HG03460 (cell line): ENCODE results near the gene MSANTD1.
A peak's percentile ranks its signal among the peaks of the same experiment; 100 is the strongest.
"Not testable (repeated sequence)": the region's sequence is repeated elsewhere in the genome, so short reads cannot be mapped to it uniquely, and the experiment has no call there.

ENCODE experiments used
- ATAC-seq: cut with Tn5 transposase; IDR thresholded peaks from one replicate; pipeline ENCODE4 v1.9.1; 2021; ENCODE audit not compliant: unreplicated experiment

Gene MSANTD1

GRCh38 chr4:3287972-3288570 is 39.1 kb downstream of the MSANTD1 start:
- no peak for ATAC-seq

GRCh38 chr4:3288571-3289094 is 39.7 kb downstream of the MSANTD1 start:
- no peak for ATAC-seq

- ATAC-seq: no peak
Measured at GRCh38 chr4:3290476-3290875, 41.5 kb downstream of the MSANTD1 start.

DNA sequence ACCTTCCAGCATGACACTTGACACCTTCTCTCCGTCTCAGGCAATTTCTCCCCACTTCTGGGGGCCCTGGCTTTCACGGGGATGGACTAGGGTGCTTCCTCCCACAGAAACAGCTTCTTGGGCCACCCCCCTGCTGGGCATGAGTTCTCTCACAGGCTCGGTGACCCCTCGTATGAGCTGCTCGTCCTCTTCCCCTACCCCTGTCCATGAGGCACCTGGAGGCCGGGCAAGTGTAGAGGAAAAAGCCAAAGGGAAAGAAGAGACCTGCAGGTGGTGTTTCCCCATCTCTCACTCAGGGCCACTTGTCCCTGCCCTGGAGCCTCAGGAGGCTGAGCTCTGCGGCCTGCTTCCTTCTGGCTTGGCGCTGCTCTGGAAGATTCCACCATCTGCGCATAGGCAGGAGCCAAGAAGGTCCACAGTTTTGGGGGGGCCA is 41.9 kb downstream of the MSANTD1 start:
- no peak for ATAC-seq

GRCh38 chr4:3291411-3291968 is 42.5 kb downstream of the MSANTD1 start:
- ATAC-seq: no peak

GRCh38 chr4:3291969-3292570 is 43.1 kb downstream of the MSANTD1 start:
- peak; percentile 28 for ATAC-seq

DNA sequence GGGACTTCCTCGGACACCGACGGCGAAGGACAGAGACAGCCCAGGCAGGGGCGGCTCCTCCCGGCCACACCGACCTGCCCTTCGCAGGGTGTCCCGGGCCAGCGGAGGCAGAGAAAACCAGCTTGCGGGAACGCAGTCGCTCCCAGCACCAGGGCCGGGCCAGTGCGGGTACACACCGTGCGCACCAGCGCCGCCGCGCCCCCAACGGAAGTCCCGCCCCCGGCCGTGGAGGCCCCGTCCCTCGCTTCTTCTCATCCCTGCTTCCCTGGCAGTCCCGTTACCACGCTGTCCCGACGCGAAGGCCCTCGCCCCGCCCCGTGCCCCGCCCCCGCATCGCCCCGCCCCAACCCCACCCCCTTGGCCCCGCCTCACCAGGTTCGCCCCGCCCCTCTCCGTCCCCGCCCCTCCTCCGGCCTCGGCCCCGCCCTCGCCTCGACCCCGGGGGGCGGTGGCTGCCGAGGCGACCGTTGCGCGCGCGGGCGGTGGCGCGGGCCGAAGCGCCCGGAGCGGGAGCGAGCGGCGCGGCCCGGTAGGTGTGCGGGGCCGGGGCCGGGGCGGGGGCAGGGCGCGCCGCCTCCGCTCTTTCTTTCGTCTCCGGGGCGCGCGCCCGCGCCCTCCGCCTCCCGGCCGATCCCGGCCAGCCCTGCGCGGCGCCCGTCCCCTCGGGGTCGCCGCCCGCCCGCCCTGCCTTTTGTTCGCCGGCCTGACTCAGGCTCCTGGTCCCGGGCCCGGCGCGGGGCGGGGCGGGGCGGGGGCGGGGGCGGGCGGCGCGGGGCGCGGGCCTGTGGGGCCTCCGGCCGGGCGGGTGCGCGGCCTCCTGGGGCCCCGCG is 43.8 kb downstream of the MSANTD1 start, which contains the start of gene RGS12:
Gene RGS12 (plus strand): TSS at position 451 of the 830 bp plus-strand sequence. CDS start 23,150 bp downstream, outside the sequence.
- peak; percentile 73 for ATAC-seq

GRCh38 chr4:3293401-3294391 is 44.7 kb downstream of the MSANTD1 start:
- ATAC-seq: no peak

GRCh38 chr4:3294401-3295241 is 45.7 kb downstream of the MSANTD1 start:
- no peak for ATAC-seq

GRCh38 chr4:3295837-3296624 is 47.1 kb downstream of the MSANTD1 start:
- no peak for ATAC-seq

- ATAC-seq: no peak
Measured at GRCh38 chr4:3296651-3297050, 47.7 kb downstream of the MSANTD1 start.

DNA sequence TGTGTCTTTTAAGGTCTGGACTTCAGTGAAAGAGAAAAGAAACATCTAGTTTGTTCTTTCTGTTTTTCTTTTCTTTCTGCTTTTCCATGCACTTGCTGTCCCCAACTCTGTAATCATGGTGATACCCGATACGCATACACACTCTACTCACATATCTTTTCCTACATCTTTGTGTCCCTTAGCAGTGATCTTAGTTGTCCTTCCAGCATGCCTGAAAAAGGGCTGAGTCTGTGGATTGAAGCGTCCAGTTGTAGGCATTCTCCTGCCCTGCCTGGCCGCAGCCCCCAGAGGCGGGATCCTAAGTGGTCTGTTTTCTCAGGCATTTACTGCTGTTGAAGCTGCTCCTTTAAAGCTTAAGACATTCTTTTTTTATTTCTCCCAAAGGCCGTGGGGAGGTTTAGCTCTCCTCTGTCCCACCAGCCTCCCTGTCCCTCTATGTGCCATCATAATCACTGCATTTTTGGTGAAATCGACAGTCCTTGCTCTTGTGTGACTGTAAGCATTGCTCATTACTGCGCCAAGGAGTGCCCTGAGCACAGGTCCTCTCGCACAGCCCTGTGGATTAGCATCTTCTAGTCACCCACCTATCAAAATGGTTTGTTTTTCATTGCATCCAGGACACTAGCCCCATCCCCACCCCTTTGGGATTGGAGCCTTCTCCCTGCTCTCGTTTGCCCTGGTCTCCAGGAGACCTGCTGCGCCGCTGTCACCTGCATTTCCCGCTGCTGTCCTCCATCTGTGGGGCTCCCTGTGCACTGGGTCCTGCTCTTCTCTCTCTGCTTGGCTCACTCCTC is 48.3 kb downstream of the MSANTD1 start:
- ATAC-seq: no peak

DNA sequence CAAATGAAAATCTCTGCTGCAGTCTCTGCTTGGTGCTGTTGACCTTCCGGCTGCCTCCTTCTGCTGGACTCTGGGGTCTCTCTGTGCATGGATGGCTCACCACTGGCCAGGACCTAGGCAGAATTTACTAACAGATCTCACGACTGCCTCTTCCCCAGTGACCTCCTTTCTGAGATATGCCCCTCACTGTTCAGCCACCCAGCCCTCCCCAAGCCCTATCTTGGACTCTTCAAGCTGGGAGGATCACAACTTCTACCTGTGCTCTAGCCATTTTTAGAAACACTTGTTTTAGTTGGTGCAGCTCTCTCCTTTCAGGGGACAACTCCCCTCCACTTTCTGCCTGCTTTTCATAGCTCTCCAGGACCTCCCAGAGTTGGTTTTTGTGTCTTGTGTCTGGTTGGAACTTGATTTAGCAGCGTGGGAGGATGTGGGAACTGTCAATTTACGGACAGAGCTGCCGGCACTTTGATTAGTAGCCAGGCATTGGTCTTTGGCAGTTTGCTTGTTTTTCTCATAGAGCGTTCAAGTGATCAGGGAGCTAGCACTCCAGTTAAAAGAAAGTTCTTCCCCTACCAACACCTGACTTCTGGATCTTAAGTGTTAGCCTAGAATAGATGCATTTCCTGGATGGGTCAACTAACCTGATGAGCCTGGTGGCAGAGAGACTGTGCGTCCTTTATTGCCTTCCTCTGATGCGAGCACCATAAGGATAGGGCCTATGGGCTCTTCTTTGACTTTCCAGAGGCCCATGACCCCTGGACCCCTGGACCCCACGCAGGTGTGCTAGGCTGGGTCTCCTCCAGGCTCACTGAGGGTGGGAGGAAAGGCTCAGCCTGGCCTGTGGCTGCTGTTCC is 50.4 kb downstream of the MSANTD1 start:
- no peak for ATAC-seq

DNA sequence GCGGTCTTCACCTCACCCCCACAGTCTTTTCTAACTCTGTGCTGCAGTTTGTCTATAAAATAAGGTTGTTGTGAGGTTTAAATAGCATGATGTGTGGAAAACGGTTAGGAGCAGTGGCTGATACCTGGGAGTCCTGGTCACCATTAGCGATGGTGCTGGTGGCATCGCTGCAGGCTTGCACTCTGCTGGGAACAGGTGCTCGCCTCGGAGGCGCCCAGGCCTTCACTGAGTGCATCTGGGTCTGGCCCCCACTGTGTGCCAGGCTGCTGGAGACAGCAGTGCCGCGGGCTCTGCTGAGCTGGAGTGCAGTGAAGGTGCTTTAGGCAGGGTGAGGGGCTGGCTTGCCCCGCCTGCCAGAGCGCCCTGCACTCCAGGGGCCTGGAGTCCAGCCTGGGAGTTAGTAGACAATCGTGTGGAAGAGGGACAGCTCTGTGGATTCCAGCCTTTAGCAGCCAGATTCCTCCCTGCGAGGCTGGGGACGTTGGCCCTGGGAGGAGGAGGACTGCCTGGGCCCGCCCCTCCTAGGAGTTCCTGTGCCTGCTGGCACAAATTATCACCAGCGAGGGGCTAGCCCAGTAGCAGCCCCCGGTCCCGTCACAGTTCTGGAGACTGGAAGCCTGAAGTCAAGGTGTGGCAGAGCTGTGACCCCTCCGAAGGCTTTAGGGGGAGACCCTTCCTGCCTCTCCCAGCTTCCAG is 51.2 kb downstream of the MSANTD1 start:
- ATAC-seq: no peak

DNA sequence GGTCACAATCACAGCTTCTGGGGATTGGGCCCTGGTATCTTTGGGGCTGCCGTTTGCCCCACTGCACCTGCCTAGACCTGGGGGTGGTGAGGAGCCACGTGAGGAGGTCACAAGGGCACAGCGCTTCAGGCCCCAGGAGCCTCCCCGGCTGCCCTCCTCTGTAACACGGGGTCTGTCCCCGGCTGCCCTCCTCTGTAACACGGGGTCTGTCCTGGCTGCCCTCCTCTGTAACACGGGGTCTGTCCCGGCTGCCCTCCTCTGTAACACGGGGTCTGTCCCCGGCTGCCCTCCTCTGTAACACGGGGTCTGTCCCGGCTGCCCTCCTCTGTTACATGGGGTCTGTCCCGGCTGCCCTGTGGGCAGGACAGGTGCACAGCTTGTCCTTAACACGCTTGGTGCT is 51.9 kb downstream of the MSANTD1 start:
- not testable (repeated sequence) for ATAC-seq
